Peyer's patch (tissue), 4 donors: ENCODE results near the gene USP4. TPM values are rescaled to one million over a fixed set of nuclear protein-coding genes. Genes with fewer than 3 reads are reported as not detected.
A peak's percentile ranks its signal among the peaks of the same experiment; 100 is the strongest.

Source experiments
- DNase-seq, 3 donors: peaks; one replicate each; pipeline ENCODE4 v3.0.0-alpha.2; 2017 to 2019
- H3K27ac ChIP-seq, 4 donors: fragments of 200-600 bp; sonication (generic); one replicate each; pipeline ENCODE4 v1.5.1; 2016 to 2019
- H3K27me3 ChIP-seq, 2 donors: fragments of 200-600 bp; sonication (generic); one replicate each; pipeline ENCODE4 v1.5.1; 2019
- H3K36me3 ChIP-seq, 3 donors: fragments of 200-600 bp; sonication (generic); one replicate each; pipeline ENCODE4 v1.5.1; 2016 to 2019
- H3K4me1 ChIP-seq, 4 donors: fragments of 200-600 bp; sonication (generic); one replicate each; pipeline ENCODE4 v1.5.1; 2016 to 2019
- H3K4me3 ChIP-seq, 4 donors: fragments of 200-600 bp; sonication (generic); 1 replicate in 3 of 4; 2 replicates in 1 of 4; pipeline ENCODE4 v1.5.1; 2016 to 2019; ENCODE audit warnings: mild to moderate bottlenecking in 1 of 4
- H3K9me3 ChIP-seq, 4 donors: fragments of 200-600 bp; sonication (generic); one replicate each; pipeline ENCODE4 v1.5.1; 2016 to 2019; ENCODE audit warnings: mild to moderate bottlenecking in 1 of 4
- CTCF ChIP-seq, 6 experiments: fragments of 450-650 bp in 4 of 6; fragments of 200-600 bp in 2 of 6; sonication (generic) in 1 of 6; IDR thresholded peaks; one replicate each; pipeline ENCODE4 v1.5.1; 2017 to 2019; ENCODE audit warnings: antibody characterized with exemption in 6 of 6, mild to moderate bottlenecking in 3 of 6, moderate library complexity in 1 of 6
- POLR2A ChIP-seq, 2 donors: fragments of 450-650 bp; IDR thresholded peaks; one replicate each; pipeline ENCODE4 v1.5.1; 2017; ENCODE audit warnings: antibody characterized with exemption in 2 of 2, mild to moderate bottlenecking in 2 of 2, moderate library complexity in 2 of 2
- total RNA-seq, 4 donors: library from RNA; depleted of rRNA; stranded (reverse); fragments of >200 nt; gene quantifications; one replicate each; pipeline ENCODE4 v1.1.0, GENCODE V29; 2016

USP4 gene, protein sequence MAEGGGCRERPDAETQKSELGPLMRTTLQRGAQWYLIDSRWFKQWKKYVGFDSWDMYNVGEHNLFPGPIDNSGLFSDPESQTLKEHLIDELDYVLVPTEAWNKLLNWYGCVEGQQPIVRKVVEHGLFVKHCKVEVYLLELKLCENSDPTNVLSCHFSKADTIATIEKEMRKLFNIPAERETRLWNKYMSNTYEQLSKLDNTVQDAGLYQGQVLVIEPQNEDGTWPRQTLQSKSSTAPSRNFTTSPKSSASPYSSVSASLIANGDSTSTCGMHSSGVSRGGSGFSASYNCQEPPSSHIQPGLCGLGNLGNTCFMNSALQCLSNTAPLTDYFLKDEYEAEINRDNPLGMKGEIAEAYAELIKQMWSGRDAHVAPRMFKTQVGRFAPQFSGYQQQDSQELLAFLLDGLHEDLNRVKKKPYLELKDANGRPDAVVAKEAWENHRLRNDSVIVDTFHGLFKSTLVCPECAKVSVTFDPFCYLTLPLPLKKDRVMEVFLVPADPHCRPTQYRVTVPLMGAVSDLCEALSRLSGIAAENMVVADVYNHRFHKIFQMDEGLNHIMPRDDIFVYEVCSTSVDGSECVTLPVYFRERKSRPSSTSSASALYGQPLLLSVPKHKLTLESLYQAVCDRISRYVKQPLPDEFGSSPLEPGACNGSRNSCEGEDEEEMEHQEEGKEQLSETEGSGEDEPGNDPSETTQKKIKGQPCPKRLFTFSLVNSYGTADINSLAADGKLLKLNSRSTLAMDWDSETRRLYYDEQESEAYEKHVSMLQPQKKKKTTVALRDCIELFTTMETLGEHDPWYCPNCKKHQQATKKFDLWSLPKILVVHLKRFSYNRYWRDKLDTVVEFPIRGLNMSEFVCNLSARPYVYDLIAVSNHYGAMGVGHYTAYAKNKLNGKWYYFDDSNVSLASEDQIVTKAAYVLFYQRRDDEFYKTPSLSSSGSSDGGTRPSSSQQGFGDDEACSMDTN
- total RNA-seq = 100 to 1,000 TPM in 1 of 4 donors, 10 to 100 TPM in 3; 26.3 to 106 (median 47.5) TPM

DNA sequence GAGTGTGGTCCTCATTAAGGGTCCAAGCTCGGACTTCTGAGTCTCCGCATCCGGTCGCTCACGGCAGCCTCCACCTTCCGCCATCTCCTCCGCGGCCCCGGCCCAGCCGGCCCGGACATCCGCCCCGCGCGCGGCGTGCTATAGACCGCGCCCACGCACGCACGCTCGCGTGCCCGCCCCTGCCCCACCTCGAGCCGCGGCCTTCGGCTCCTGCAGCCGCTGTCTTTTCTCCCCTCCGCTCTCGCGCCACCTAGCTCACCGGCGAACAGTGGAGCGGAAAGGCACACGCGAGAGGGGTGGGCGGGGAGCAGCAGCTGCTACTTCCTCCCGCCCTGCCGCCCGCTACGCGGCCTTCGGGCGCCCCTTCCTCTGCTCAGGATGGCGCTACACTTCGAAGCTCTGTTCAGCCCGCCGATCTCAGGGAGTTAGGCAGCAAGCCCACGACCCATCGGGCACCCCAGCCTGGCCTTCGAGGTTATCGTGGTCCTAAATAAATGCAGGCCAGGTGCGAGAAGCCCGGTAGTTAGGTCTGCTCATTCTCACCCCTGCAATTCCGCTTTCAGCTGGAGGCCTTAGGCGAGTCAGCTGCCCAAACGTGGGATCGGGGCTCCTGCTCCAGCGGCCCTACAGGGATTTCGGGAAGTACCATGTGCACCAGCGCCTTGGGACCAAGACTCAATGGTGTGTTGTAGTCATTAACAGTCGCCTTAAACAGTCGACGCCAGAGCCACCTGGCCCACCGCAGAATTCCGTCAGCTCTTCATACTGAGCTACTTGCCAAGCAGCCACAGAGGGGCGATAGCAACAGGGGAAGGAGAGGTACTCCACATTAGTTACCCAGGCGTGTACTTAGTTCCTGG lies at the start of gene USP4:
Gene USP4, minus strand, starts transcription at position 113 of the 860 bp plus-strand sequence. Its CDS starts 29 bp downstream, at position 84.
- H3K27me3 ChIP-seq = no peaks in the 10 kb centered on the region
- H3K36me3 ChIP-seq = peaks cover 0 to 17% (median 0%) of the 10 kb centered on the region in 3 donors
- TF ChIP-seq POLR2A (IDR thresholded peaks at IDR 0.05) = peak; percentile 81
- TF ChIP-seq CTCF (IDR thresholded peaks at IDR 0.05) = peak in 5 of 6 experiments; percentile 26 to 70 (median 45)
- peak; percentile 94 to 98 (median 96) for DNase-seq
- H3K4me1 ChIP-seq = peaks cover 0 to 18% (median 8%) of the 10 kb centered on the region in 4 donors
- H3K27ac ChIP-seq = peak within 1 kb of the TSS; percentile 90 to 98 (median 96)
- H3K4me3 ChIP-seq = peak within 1 kb of the TSS; percentile 61 to 79 (median 68)
- no peaks in the 10 kb centered on the region for H3K9me3 ChIP-seq

DNA sequence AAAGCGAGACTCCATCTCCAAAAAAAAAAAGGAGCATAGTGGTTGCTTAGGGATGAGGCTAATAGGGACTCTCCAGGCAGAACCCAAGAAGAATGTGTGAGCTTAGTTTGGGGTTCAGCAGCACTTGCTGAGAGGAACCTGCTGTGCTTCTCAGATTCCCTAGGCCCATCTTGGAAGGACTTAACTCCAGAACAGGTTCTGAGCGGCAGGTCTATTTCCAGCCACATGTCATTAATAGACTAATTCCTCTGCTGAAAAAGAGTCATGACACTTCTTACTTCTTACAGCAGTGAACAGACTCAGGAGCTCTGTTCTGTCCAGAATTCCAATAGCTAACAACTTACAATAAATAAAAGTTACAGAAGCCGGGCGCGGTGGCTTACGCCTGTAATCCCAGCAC lies 49.4 kb upstream of the USP4 start:
- no peaks in the 10 kb centered on the region for H3K27me3 ChIP-seq
- H3K4me1 ChIP-seq = peaks cover 0 to 21% (median 0%) of the 10 kb centered on the region in 4 donors
- no peak overlapping the region for H3K4me3 ChIP-seq
- DNase-seq = no peak
- H3K27ac ChIP-seq = no peak overlapping the region
- no peaks in the 10 kb centered on the region for H3K9me3 ChIP-seq
- TF ChIP-seq POLR2A (IDR thresholded peaks at IDR 0.05) (no peak), CTCF (IDR thresholded peaks at IDR 0.05) (no peak)
- peaks cover 0 to 4% (median 0%) of the 10 kb centered on the region in 3 donors for H3K36me3 ChIP-seq

DNA sequence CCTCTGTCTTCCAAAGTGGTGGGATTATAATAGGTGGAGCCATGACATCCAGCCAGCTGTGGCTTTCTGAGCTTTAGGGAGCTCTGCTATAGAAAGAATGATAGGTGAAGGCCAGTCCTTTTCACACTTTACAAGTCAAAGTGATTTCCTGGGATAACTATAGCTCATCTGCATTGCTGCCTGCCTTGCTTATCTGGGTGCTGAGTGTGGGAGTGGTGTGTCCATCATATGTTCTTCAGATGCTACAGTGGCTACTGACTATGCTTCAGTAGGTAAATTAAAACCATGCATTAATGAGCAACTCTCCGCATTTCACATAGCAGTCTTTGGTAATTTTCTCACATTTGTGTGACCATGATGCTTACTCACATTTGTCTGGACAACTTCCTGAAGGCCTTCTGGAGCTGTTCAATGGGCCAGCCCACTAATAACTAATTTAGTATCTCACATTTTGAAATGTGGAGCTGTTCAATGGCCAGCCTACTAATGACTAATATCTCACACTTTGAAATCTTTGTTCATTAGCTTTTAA lies 48.5 kb upstream of the USP4 start:
- Histone ChIP-seq H3K27ac (no peak overlapping the region), H3K4me1 (peaks cover 0 to 28% (median 0%) of the 10 kb centered on the region in 4 donors), H3K4me3 (no peak overlapping the region), H3K9me3 (no peaks in the 10 kb centered on the region), H3K36me3 (no peaks in the 10 kb centered on the region), H3K27me3 (no peaks in the 10 kb centered on the region)
- TF ChIP-seq POLR2A (IDR thresholded peaks at IDR 0.05) = no peak
- no peak for TF ChIP-seq CTCF (IDR thresholded peaks at IDR 0.05)
- no peak for DNase-seq

- Histone ChIP-seq H3K27me3 (no peaks in the 10 kb centered on the region), H3K4me1 (peaks cover 0 to 30% (median 0%) of the 10 kb centered on the region in 4 donors), H3K27ac (no peak overlapping the region), H3K9me3 (no peaks in the 10 kb centered on the region), H3K36me3 (no peaks in the 10 kb centered on the region), H3K4me3 (no peak overlapping the region)
- DNase-seq = no peak
- no peak for TF ChIP-seq CTCF (IDR thresholded peaks at IDR 0.05)
- no peak for TF ChIP-seq POLR2A (IDR thresholded peaks at IDR 0.05)
Measured at GRCh38 chr3:49387721-49388120, 47.9 kb upstream of the USP4 start.
